Spleen (tissue), 11 donors: ENCODE measurements around the gene TRERF1. TPM values are rescaled to one million over a fixed set of nuclear protein-coding genes. Genes with fewer than 3 reads are reported as not detected.
"Not testable (repeated sequence)": the region's sequence is repeated elsewhere in the genome, so short reads cannot be mapped to it uniquely, and the experiment has no call there.

ENCODE experiments used
- DNase-seq: peaks from one replicate; pipeline ENCODE4 v3.0.0-alpha.2; 2020
- H3K27ac ChIP-seq, 8 donors: fragments of 200-600 bp; sonication (generic) in 7 of 8; 1 replicate in 4 of 8; 2 replicates in 4 of 8; pipeline versions ENCODE4 v1.5.0 to v1.8.0; 2016 to 2021; ENCODE audit warnings: inconsistent platforms in 4 of 8, mild to moderate bottlenecking in 4 of 8, moderate library complexity in 1 of 8
- H3K27me3 ChIP-seq, 7 donors: fragments of 200-600 bp; sonication (generic) in 6 of 7; replicated peaks in 1 of 7; 1 replicate in 4 of 7; 2 replicates in 3 of 7; pipeline versions ENCODE4 v1.5.0 to v1.8.0; 2016 to 2021; ENCODE audit warnings: inconsistent platforms in 3 of 7, mild to moderate bottlenecking in 1 of 7
- H3K36me3 ChIP-seq, 6 donors: fragments of 200-600 bp; sonication (generic) in 5 of 6; 1 replicate in 4 of 6; 2 replicates in 2 of 6; pipeline versions ENCODE4 v1.5.0 to v1.8.0; 2016 to 2021; ENCODE audit warnings: inconsistent platforms in 2 of 6
- H3K4me1 ChIP-seq, 6 donors: fragments of 200-600 bp; sonication (generic) in 5 of 6; 1 replicate in 3 of 6; 2 replicates in 3 of 6; pipeline versions ENCODE4 v1.5.0 to v1.8.0; 2016 to 2021; ENCODE audit warnings: inconsistent platforms in 3 of 6
- H3K4me3 ChIP-seq, 8 donors: fragments of 200-600 bp; sonication (generic) in 7 of 8; 1 replicate in 4 of 8; 2 replicates in 4 of 8; pipeline versions ENCODE4 v1.5.0 to v1.8.0; 2016 to 2021; ENCODE audit warnings: inconsistent platforms in 4 of 8, mild to moderate bottlenecking in 4 of 8, moderate library complexity in 2 of 8
- H3K9me3 ChIP-seq, 8 donors: fragments of 200-600 bp; sonication (generic) in 7 of 8; 1 replicate in 4 of 8; 2 replicates in 4 of 8; pipeline versions ENCODE4 v1.5.0 to v1.8.0; 2016 to 2021; ENCODE audit warnings: inconsistent platforms in 4 of 8
- CTCF ChIP-seq, 11 experiments: fragments of 200-600 bp in 7 of 11; fragments of 450-650 bp in 4 of 11; sonication (generic) in 4 of 11; IDR thresholded peaks in 8 of 11; conservative IDR thresholded peaks in 3 of 11; 1 replicate in 7 of 11; 2 replicates in 4 of 11; pipeline versions ENCODE4 v1.4.0 to v1.8.0; 2016 to 2021; ENCODE audit warnings: antibody characterized with exemption in 11 of 11, inconsistent platforms in 4 of 11, mild to moderate bottlenecking in 1 of 11
- POLR2A ChIP-seq, 3 donors: fragments of 450-650 bp; IDR thresholded peaks; one replicate each; pipeline ENCODE4 v1.5.1; 2017; ENCODE audit warnings: antibody characterized with exemption in 3 of 3, mild to moderate bottlenecking in 1 of 3
- POLR2AphosphoS5 ChIP-seq, 3 donors: sonication (generic); formaldehyde crosslinking; IDR thresholded peaks; one replicate each; pipeline ENCODE4 v1.5.1; 2017; ENCODE audit warnings: antibody characterized with exemption in 3 of 3
- WGBS, 5 donors: extraction: QIAGEN DNeasy Blood & Tissue Kit in 3 of 5; methylation state at CpG; one replicate each; pipeline versions ENCODE4 v1.1.5 to v1.1.7; 2013 to 2018; 5-methylcytosine and 5-hydroxymethylcytosine counted together
- intact Hi-C: fragments of 100-400 bp; cut with DNase I; formaldehyde crosslinking; loops from one replicate; pipeline ENCODE4 v1.15.0; 2023; ENCODE audit warnings: low total_unique reads
- polyA plus RNA-seq, 3 donors: library from polyadenylated mRNA; stranded (reverse); fragments of 200-250 nt; gene quantifications; one replicate each; pipeline ENCODE4 v1.2.1, GENCODE V29; 2013
- total RNA-seq, 7 donors: library from RNA; depleted of rRNA in 3 of 7; stranded (reverse); fragments of >200 nt in 3 of 7; fragmentation: NEBNext Ultra II Directional in 4 of 7; extraction: Animal tissue kit (Norgen Biotek cat#: 25700) in 4 of 7; gene quantifications; one replicate each; pipeline versions ENCODE4 v1.1.0 to v1.2.1, GENCODE V29; 2016 to 2021
- donor health status: healthy with polysubstance abuse.
- donor health status: DM: no; HTN: no; CAD: no; lungs with moderate emphysema.
- donor health status: DM: no; HTN: no; CAD: no.
- donor health status: Bipolar disorder and iron deficiency.
- donor health status: healthy.
- donor health status: DM: no; HTN: no; CAD: no.
- donor health status: DM: yes; HTN: yes; CAD: no.

Gene TRERF1
- total and polyA plus RNA-seq, 10 donors: 1.5 to 16.9 (median 12.4) TPM

GRCh38 chr6:42333612-42334011 is 118.1 kb downstream of the TRERF1 start:
- Histone ChIP-seq H3K4me3 (no peak overlapping the region), H3K9me3 (no peaks in the 10 kb centered on the region), H3K27me3 (no peaks in the 10 kb centered on the region), H3K4me1 (peaks cover 0 to 21% (median 5%) of the 10 kb centered on the region in 6 donors), H3K36me3 (no peaks in the 10 kb centered on the region), H3K27ac (peak overlapping the region in 6 of 8 donors; percentile 54 to 83 (median 74))
- TF ChIP-seq POLR2AphosphoS5 (IDR thresholded peaks at IDR 0.05) (no peak), POLR2A (IDR thresholded peaks at IDR 0.05) (no peak), CTCF (IDR thresholded peaks at IDR 0.05 in 8 of 11, conservative IDR thresholded peaks at IDR 0.05 in 3 of 11) (no peak)
- no peak for DNase-seq
- intact Hi-C loops: no loop called here
- 43 to 87% (median 66%) methylated on average over 6 of the region's 6 CpGs for WGBS, 5 donors

GRCh38 chr6:42332916-42333315 is 118.8 kb downstream of the TRERF1 start:
- no peak for DNase-seq
- no peaks in the 10 kb centered on the region for H3K9me3 ChIP-seq
- peaks cover 0 to 21% (median 5%) of the 10 kb centered on the region in 6 donors for H3K4me1 ChIP-seq
- intact Hi-C loops: no loop called here
- H3K27me3 ChIP-seq: no peaks in the 10 kb centered on the region
- WGBS, 5 donors: 60 to 86% (median 74%) methylated on average over 4 of the region's 4 CpGs
- TF ChIP-seq POLR2AphosphoS5 (IDR thresholded peaks at IDR 0.05) (no peak), POLR2A (IDR thresholded peaks at IDR 0.05) (no peak), CTCF (IDR thresholded peaks at IDR 0.05 in 8 of 11, conservative IDR thresholded peaks at IDR 0.05 in 3 of 11) (no peak)
- H3K36me3 ChIP-seq: no peaks in the 10 kb centered on the region
- H3K27ac ChIP-seq: peak overlapping the region in 7 of 8 donors; percentile 25 to 83 (median 74)
- peak overlapping the region in 1 of 8 donors; percentile 17 for H3K4me3 ChIP-seq

GRCh38 chr6:42331019-42331418 is 120.7 kb downstream of the TRERF1 start:
- H3K4me1 ChIP-seq: peaks cover 0 to 28% (median 5%) of the 10 kb centered on the region in 6 donors
- H3K9me3 ChIP-seq: no peaks in the 10 kb centered on the region
- no peaks in the 10 kb centered on the region for H3K27me3 ChIP-seq
- TF ChIP-seq CTCF (IDR thresholded peaks at IDR 0.05 in 8 of 11, conservative IDR thresholded peaks at IDR 0.05 in 3 of 11) (no peak), POLR2AphosphoS5 (IDR thresholded peaks at IDR 0.05) (no peak), POLR2A (IDR thresholded peaks at IDR 0.05) (no peak)
- H3K36me3 ChIP-seq: no peaks in the 10 kb centered on the region
- intact Hi-C loops: no loop called here
- no peak for DNase-seq
- H3K4me3 ChIP-seq: no peak overlapping the region
- 64 to 83% (median 69%) methylated on average over 4 of the region's 4 CpGs for WGBS, 5 donors
- H3K27ac ChIP-seq: no peak overlapping the region

GRCh38 chr6:42326248-42326647 is 125.5 kb downstream of the TRERF1 start:
- Histone ChIP-seq H3K27me3 (no peaks in the 10 kb centered on the region), H3K36me3 (no peaks in the 10 kb centered on the region), H3K4me3 (no peak overlapping the region), H3K4me1 (peaks cover 0 to 30% (median 0%) of the 10 kb centered on the region in 6 donors), H3K27ac (no peak overlapping the region), H3K9me3 (peaks cover 0 to 5% (median 0%) of the 10 kb centered on the region in 8 donors)
- 53 to 83% (median 69%) methylated on average over 2 of the region's 2 CpGs for WGBS, 5 donors
- DNase-seq: no peak
- no peak for TF ChIP-seq POLR2AphosphoS5 (IDR thresholded peaks at IDR 0.05)
- TF ChIP-seq POLR2A (IDR thresholded peaks at IDR 0.05): no peak
- TF ChIP-seq CTCF (IDR thresholded peaks at IDR 0.05 in 8 of 11, conservative IDR thresholded peaks at IDR 0.05 in 3 of 11): no peak
- intact Hi-C loops: no loop called here

GRCh38 chr6:42324656-42325324 is 126.9 kb downstream of the TRERF1 start:
- H3K36me3 ChIP-seq, H3K4me3 ChIP-seq, H3K9me3 ChIP-seq, intact Hi-C loops, DNase-seq, H3K27me3 ChIP-seq, H3K27ac ChIP-seq: not testable (repeated sequence)
- WGBS, 5 donors: 87 to 96% (median 94%) methylated on average over 5 of the region's 5 CpGs
- H3K4me1 ChIP-seq: peaks cover 0 to 37% (median 0%) of the 10 kb centered on the region in 6 donors
